Keratinocyte (primary cell): Measurements from ENCODE around the gene TRAF3. TPM values are rescaled to one million over a fixed set of nuclear protein-coding genes. Genes with fewer than 3 reads are reported as not detected.

ENCODE experiments used
- DNase-seq: peaks from one replicate; pipeline ENCODE4 v3.0.0-alpha.2; 2011; ENCODE audit warnings: low read depth, missing footprints, low spot score
- FAIRE-seq: peaks from 2 replicates; lab custom pipeline; 2011; peaks lifted over from hg19 to GRCh38; lab: Jason Lieb, UNC
- H2AFZ ChIP-seq: 2 replicates; pipeline ENCODE4 v1.6.0; 2012; ENCODE audit warnings: low read length, control low read depth, inconsistent platforms; ENCODE audit not compliant: control insufficient read depth
- H3K27ac ChIP-seq: 2 replicates; pipeline ENCODE4 v1.5.1; 2011; ENCODE audit warnings: low read length; ENCODE audit not compliant: control insufficient read depth, insufficient read depth
- H3K27me3 ChIP-seq: 3 replicates; pipeline ENCODE4 v1.6.0; 2011; ENCODE audit warnings: low read length; ENCODE audit not compliant: control insufficient read depth, insufficient read depth; ENCODE audit errors: extremely low read depth
- H3K36me3 ChIP-seq, 2 experiments: 2 replicates in 1 of 2; 3 replicates in 1 of 2; pipeline ENCODE4 v1.5.1; 2011; ENCODE audit warnings: low read length in 2 of 2, mild to moderate bottlenecking in 1 of 2; ENCODE audit not compliant: control insufficient read depth in 2 of 2, insufficient read depth in 2 of 2; ENCODE audit errors: extremely low read depth in 1 of 2
- H3K4me1 ChIP-seq: 3 replicates; pipeline ENCODE4 v1.5.1; 2011; ENCODE audit warnings: low read length; ENCODE audit not compliant: control insufficient read depth, insufficient read depth; ENCODE audit errors: extremely low read depth
- H3K4me2 ChIP-seq: 3 replicates; pipeline ENCODE4 v1.6.0; 2011; ENCODE audit warnings: low read depth, low read length; ENCODE audit not compliant: control insufficient read depth, insufficient read depth; ENCODE audit errors: extremely low read depth
- H3K4me3 ChIP-seq, 3 experiments: fragments of 200-600 bp in 1 of 3; sonication (generic) in 1 of 3; 2 replicates in 2 of 3; 3 replicates in 1 of 3; pipeline ENCODE4 v1.5.1; 2011 to 2016; ENCODE audit warnings: low read length in 3 of 3, mild to moderate bottlenecking in 3 of 3, control low read depth in 2 of 3, inconsistent platforms in 1 of 3, low read depth in 1 of 3, mixed read lengths in 1 of 3, mixed run types in 1 of 3, moderate library complexity in 1 of 3; ENCODE audit not compliant: control insufficient read depth in 2 of 3, insufficient read depth in 2 of 3; ENCODE audit errors: extremely low read depth in 1 of 3
- H3K79me2 ChIP-seq: 2 replicates; pipeline ENCODE4 v1.6.0; 2012; ENCODE audit warnings: low read length; ENCODE audit not compliant: control insufficient read depth, insufficient read depth
- H3K9ac ChIP-seq: 3 replicates; pipeline ENCODE4 v1.6.0; 2011; ENCODE audit warnings: low read length; ENCODE audit not compliant: control insufficient read depth, insufficient read depth; ENCODE audit errors: extremely low read depth
- H3K9me1 ChIP-seq: 3 replicates; pipeline ENCODE4 v1.6.0; 2011; ENCODE audit warnings: low read length; ENCODE audit not compliant: control insufficient read depth, insufficient read depth; ENCODE audit errors: extremely low read depth
- H3K9me3 ChIP-seq: 2 replicates; pipeline ENCODE4 v1.5.1; 2012; ENCODE audit warnings: low read depth, low read length; ENCODE audit not compliant: control insufficient read depth
- H4K20me1 ChIP-seq: 3 replicates; pipeline ENCODE4 v1.6.0; 2011; ENCODE audit warnings: low read length; ENCODE audit not compliant: control insufficient read depth, insufficient read depth; ENCODE audit errors: extremely low read depth
- CTCF ChIP-seq, 3 experiments: IDR thresholded peaks in 1 of 3; conservative IDR thresholded peaks in 1 of 3; optimal IDR thresholded peaks in 1 of 3; 2 replicates in 2 of 3; 3 replicates in 1 of 3; pipeline versions ENCODE3 to v1.5.1; 2011; ENCODE audit warnings: low read length in 3 of 3, mild to moderate bottlenecking in 3 of 3, moderate library complexity in 2 of 3, control low read depth in 1 of 3, inconsistent platforms in 1 of 3; ENCODE audit not compliant: insufficient read depth in 2 of 3; ENCODE audit errors: extremely low read depth in 1 of 3
- EZH2 ChIP-seq: IDR thresholded peaks from one replicate; pipeline ENCODE4 v1.6.1; 2012; ENCODE audit warnings: inconsistent platforms, mild to moderate bottlenecking, low read length, moderate library complexity
- dilution Hi-C: fragments of 300-500 bp; cut with MboI; formaldehyde crosslinking; loops from one replicate; pipeline ENCODE4 v1.7.0; 2020; ENCODE audit warnings: low sequenced_read_pairs; ENCODE audit not compliant: extremely low pct_ligation_motif_present
- polyA plus RNA-seq, 5 experiments: library from polyadenylated mRNA; depleted of rRNA in 3 of 5; stranded (reverse) in 3 of 5; stranded (forward) in 1 of 5; unstranded in 1 of 5; fragments of >200 nt; gene quantifications; 1 replicate in 1 of 5; 2 replicates in 3 of 5; 3 replicates in 1 of 5; pipeline versions ENCODE4 v1.2.1 to v1.2.3, GENCODE V29; 2011 to 2012; ENCODE audit warnings: missing spikeins in 2 of 5, low read depth in 1 of 5, low replicate concordance in 1 of 5

Gene TRAF3
- polyA plus RNA-seq, 1 donor (not counting 4 experiments of a cell fraction or from before 2014, with no cell fraction given): 12.5 TPM

- Histone ChIP-seq H3K9ac (no peak overlapping the region), H3K9me1 (peaks cover 10% of the 10 kb centered on the region), H2AFZ (no peak overlapping the region), H3K27me3 (no peaks in the 10 kb centered on the region), H3K9me3 (no peaks in the 10 kb centered on the region), H3K4me1 (peaks cover 14% of the 10 kb centered on the region), H3K4me2 (no peak overlapping the region), H3K79me2 (peaks cover 54% of the 10 kb centered on the region), H4K20me1 (peaks cover 10% of the 10 kb centered on the region), H3K4me3 (no peak overlapping the region), H3K36me3 (no peaks in the 10 kb centered on the region), H3K27ac (no peak overlapping the region)
- dilution Hi-C loops: no loop called here
- no peak for DNase-seq
- TF ChIP-seq EZH2: no peak
- no peak for TF ChIP-seq CTCF (optimal IDR thresholded peaks at IDR 0.05 in 1 of 3, IDR thresholded peaks at IDR 0.05 in 1 of 3, conservative IDR thresholded peaks at IDR 0.05 in 1 of 3; ENCODE audit: extremely low read depth in 1 of 3, insufficient read depth in 2 of 3, low read length in 3 of 3)
- no peak for FAIRE-seq
Observed at GRCh38 chr14:102826161-102826560, 48.9 kb downstream of the TRAF3 start.

- peaks cover 14% of the 10 kb centered on the region for H3K4me1 ChIP-seq
- H4K20me1 ChIP-seq: peaks cover 10% of the 10 kb centered on the region
- DNase-seq: no peak
- no peaks in the 10 kb centered on the region for H3K27me3 ChIP-seq
- H3K9ac ChIP-seq: no peak overlapping the region
- no peak for FAIRE-seq
- H3K27ac ChIP-seq: no peak overlapping the region
- dilution Hi-C loops: no loop called here
- H3K9me3 ChIP-seq: no peaks in the 10 kb centered on the region
- TF ChIP-seq CTCF (optimal IDR thresholded peaks at IDR 0.05 in 1 of 3, IDR thresholded peaks at IDR 0.05 in 1 of 3, conservative IDR thresholded peaks at IDR 0.05 in 1 of 3; ENCODE audit: extremely low read depth in 1 of 3, insufficient read depth in 2 of 3, low read length in 3 of 3) (no peak), EZH2 (no peak)
- no peaks in the 10 kb centered on the region for H3K36me3 ChIP-seq
- peaks cover 54% of the 10 kb centered on the region for H3K79me2 ChIP-seq
- H3K9me1 ChIP-seq: peaks cover 10% of the 10 kb centered on the region
- H3K4me2 ChIP-seq: no peak overlapping the region
- H2AFZ ChIP-seq: no peak overlapping the region
- H3K4me3 ChIP-seq: no peak overlapping the region
Observed at GRCh38 chr14:102826751-102827675, 49.8 kb downstream of the TRAF3 start.
